Mucosa of descending colon (tissue), 3 donors: Measurements from ENCODE around the gene FBXO3. TPM values are rescaled to one million over a fixed set of nuclear protein-coding genes. Genes with fewer than 3 reads are reported as not detected.

Experiments used
- ATAC-seq: fragments of 200-7000 bp; cut with Tn5 transposase; one replicate; pipeline ENCODE4 v1.9.1; 2020; ENCODE audit warnings: mild to moderate bottlenecking, moderate library complexity
- DNase-seq, 3 donors: peaks; one replicate each; pipeline ENCODE4 v3.0.0-alpha.2; 2020
- H3K36me3 ChIP-seq: fragments of 200-600 bp; one replicate; pipeline ENCODE4 v1.8.0; 2021; ENCODE audit warnings: low read depth, mild to moderate bottlenecking
- H3K4me1 ChIP-seq: fragments of 200-600 bp; one replicate; pipeline ENCODE4 v1.8.0; 2021; ENCODE audit warnings: low read depth, mild to moderate bottlenecking
- H3K4me3 ChIP-seq: fragments of 200-600 bp; one replicate; pipeline ENCODE4 v1.8.0; 2021; ENCODE audit warnings: mild to moderate bottlenecking
- H3K9me3 ChIP-seq: fragments of 200-600 bp; one replicate; pipeline ENCODE4 v1.8.0; 2021; ENCODE audit warnings: mild to moderate bottlenecking
- intact Hi-C, 2 donors: fragments of 100-400 bp; cut with DNase I in 1 of 2; cut with micrococcal nuclease in 1 of 2; formaldehyde crosslinking; loops; one replicate each; pipeline versions ENCODE4 v1.11.0 to v1.11.1; 2022; cut with DNase I, micrococcal nuclease
- total RNA-seq, 3 donors: library from RNA; stranded (reverse); fragmentation: NEBNext Ultra II Directional in 2 of 3; extraction: Animal tissue kit (Norgen Biotek cat#: 25700) in 2 of 3; gene quantifications; one replicate each; pipeline versions ENCODE4 v1.2.1 to v1.2.4, GENCODE V29; 2021 to 2023
- TF ChIP-seq, protein P1 (sequence below): fragments of 200-600 bp; IDR thresholded peaks from one replicate; pipeline ENCODE4 v1.8.0; 2022; ENCODE audit warnings: antibody characterized with exemption, mild to moderate bottlenecking
- donor health status: DM: no; HTN: no; CAD: no; lungs with moderate emphysema.
- donor health status: DM: no; HTN: no; CAD: no.
- donor health status: DM: no; HTN: yes; CAD: no.

The FBXO3 gene
- total RNA-seq, 3 donors from 2014 or later, result 27.3 to 36.0 (median 34.5) TPM

GRCh38 chr11:33775467-33775807 is 1.1 kb upstream of the FBXO3 start:
- no peak for ATAC-seq
- no peak overlapping the region for H3K4me3 ChIP-seq

GRCh38 chr11:33774736-33775466 is 581 bp upstream of the FBXO3 start:
- Histone ChIP-seq H3K36me3 (no peaks in the 10 kb centered on the region), H3K4me1 (peaks cover 19% of the 10 kb centered on the region), H3K9me3 (no peaks in the 10 kb centered on the region), H3K4me3 (peak overlapping the region; percentile 76)
- peak in 1 of 3 donors; percentile 38 for DNase-seq
- TF ChIP-seq, protein P1, sequence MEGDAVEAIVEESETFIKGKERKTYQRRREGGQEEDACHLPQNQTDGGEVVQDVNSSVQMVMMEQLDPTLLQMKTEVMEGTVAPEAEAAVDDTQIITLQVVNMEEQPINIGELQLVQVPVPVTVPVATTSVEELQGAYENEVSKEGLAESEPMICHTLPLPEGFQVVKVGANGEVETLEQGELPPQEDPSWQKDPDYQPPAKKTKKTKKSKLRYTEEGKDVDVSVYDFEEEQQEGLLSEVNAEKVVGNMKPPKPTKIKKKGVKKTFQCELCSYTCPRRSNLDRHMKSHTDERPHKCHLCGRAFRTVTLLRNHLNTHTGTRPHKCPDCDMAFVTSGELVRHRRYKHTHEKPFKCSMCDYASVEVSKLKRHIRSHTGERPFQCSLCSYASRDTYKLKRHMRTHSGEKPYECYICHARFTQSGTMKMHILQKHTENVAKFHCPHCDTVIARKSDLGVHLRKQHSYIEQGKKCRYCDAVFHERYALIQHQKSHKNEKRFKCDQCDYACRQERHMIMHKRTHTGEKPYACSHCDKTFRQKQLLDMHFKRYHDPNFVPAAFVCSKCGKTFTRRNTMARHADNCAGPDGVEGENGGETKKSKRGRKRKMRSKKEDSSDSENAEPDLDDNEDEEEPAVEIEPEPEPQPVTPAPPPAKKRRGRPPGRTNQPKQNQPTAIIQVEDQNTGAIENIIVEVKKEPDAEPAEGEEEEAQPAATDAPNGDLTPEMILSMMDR, result no peak
- intact Hi-C loops, result no loop called here
- ATAC-seq, result peak; percentile 3

More at GRCh38 chr11:33775467-33775807, 1.1 kb upstream of the FBXO3 start:
- DNase-seq, result no peak
- H3K9me3 ChIP-seq, result no peaks in the 10 kb centered on the region
- no peaks in the 10 kb centered on the region for H3K36me3 ChIP-seq
- H3K4me1 ChIP-seq, result peaks cover 19% of the 10 kb centered on the region
- TF ChIP-seq, protein P1, result no peak
- intact Hi-C loops, result no loop called here

DNA sequence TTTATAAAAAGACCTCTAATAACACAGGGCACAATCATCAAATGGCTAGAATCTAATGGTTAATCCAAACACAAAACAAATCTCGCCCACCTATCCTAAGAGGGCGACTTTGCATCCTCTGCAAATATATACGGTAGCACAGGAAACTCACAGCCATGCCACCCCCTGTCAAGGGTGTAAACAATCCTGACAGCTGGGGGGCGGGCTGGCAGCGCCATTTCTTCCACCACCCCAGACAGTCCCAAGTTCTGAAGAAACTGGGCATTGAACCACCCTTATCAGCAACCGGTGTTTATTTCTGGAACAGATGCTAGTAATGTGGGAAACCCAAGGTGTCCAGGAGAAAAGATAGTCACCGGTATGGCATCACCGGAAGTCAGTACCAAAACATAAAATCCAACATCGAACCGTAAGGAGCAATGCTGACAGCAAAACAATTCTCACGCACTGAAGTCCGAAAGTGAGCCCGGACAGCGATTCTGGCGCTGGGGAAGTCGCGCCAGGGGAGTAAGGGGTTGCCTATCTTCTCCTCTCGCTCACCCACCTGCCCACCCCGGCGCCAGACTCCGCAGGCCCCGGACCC is 825 bp downstream of the FBXO3 start:
- Histone ChIP-seq H3K4me1 (peaks cover 19% of the 10 kb centered on the region), H3K36me3 (no peaks in the 10 kb centered on the region), H3K4me3 (peak overlapping the region; percentile 76), H3K9me3 (no peaks in the 10 kb centered on the region)
- TF ChIP-seq, protein P1, result no peak
- ATAC-seq, result peak; percentile 28
- intact Hi-C loops, result no loop called here
- DNase-seq, result peak in 1 of 3 donors; percentile 29

GRCh38 chr11:33772870-33773269 is 1.4 kb downstream of the FBXO3 start:
- Histone ChIP-seq H3K9me3 (no peaks in the 10 kb centered on the region), H3K4me3 (no peak overlapping the region), H3K36me3 (no peaks in the 10 kb centered on the region), H3K4me1 (peaks cover 19% of the 10 kb centered on the region)
- TF ChIP-seq, protein P1, result no peak
- intact Hi-C loops, result no loop called here
- ATAC-seq (no peak), DNase-seq (no peak)

- H3K4me1 ChIP-seq, result peaks cover 19% of the 10 kb centered on the region
- intact Hi-C loops, result no loop called here
- no peaks in the 10 kb centered on the region for H3K9me3 ChIP-seq
- TF ChIP-seq, protein P1, result no peak
- DNase-seq, result no peak
- no peak for ATAC-seq
- H3K4me3 ChIP-seq, result no peak overlapping the region
- H3K36me3 ChIP-seq, result no peaks in the 10 kb centered on the region
These were observed 2.0 kb downstream of the FBXO3 start for GRCh38 chr11:33772300-33772699.
